Measurements from ENCODE around the gene LPP.

DNA sequence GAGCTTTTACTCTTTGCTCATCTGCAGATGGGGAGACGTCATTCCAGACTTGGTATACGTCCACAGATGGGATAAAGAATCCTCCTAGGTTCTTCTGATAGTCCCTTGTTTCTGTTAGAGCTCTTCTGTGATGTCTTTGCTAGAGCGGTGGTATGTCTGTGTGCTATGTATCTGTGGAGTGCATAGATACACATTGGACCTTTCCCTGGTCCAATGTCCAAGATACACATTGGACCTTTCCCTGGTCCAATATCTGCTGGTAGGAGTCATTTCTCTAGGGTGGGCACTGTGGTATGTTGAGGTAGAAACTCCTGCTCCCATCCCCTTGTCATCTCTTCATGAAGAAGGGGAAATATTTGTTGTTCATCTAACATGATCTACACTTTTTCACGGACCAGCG lies 47.5 kb upstream of the LPP start:
- no peak for TF ChIP-seq POLR2A (IDR thresholded peaks at IDR 0.05)
- TF ChIP-seq, protein P1, sequence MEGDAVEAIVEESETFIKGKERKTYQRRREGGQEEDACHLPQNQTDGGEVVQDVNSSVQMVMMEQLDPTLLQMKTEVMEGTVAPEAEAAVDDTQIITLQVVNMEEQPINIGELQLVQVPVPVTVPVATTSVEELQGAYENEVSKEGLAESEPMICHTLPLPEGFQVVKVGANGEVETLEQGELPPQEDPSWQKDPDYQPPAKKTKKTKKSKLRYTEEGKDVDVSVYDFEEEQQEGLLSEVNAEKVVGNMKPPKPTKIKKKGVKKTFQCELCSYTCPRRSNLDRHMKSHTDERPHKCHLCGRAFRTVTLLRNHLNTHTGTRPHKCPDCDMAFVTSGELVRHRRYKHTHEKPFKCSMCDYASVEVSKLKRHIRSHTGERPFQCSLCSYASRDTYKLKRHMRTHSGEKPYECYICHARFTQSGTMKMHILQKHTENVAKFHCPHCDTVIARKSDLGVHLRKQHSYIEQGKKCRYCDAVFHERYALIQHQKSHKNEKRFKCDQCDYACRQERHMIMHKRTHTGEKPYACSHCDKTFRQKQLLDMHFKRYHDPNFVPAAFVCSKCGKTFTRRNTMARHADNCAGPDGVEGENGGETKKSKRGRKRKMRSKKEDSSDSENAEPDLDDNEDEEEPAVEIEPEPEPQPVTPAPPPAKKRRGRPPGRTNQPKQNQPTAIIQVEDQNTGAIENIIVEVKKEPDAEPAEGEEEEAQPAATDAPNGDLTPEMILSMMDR (IDR thresholded peaks at IDR 0.05): no peak

Data from tibial nerve (tissue), 3 donors.